H9 (cell line): ENCODE results near the gene FEZ2. TPM values are rescaled to one million over a fixed set of nuclear protein-coding genes. Genes with fewer than 3 reads are reported as not detected.

ENCODE experiments used
- DNase-seq: peaks from one replicate; pipeline ENCODE4 v3.0.0-alpha.2; 2017
- H2AFZ ChIP-seq: one replicate; pipeline ENCODE4 v1.6.1; 2013; ENCODE audit warnings: mild to moderate bottlenecking, low read length, control low read depth, moderate library complexity
- H2AK5ac ChIP-seq: 2 replicates; pipeline ENCODE4 v1.6.1; 2013; ENCODE audit warnings: low read length, control low read depth, mixed read lengths; ENCODE audit not compliant: insufficient read length
- H2BK120ac ChIP-seq: one replicate; pipeline ENCODE4 v1.6.1; 2013; ENCODE audit warnings: low read depth, mild to moderate bottlenecking, low read length, control low read depth, inconsistent platforms; ENCODE audit not compliant: poor library complexity, severe bottlenecking
- H2BK12ac ChIP-seq: 2 replicates; pipeline ENCODE4 v1.6.1; 2013; ENCODE audit warnings: low read length, control low read depth, mixed read lengths, low read depth; ENCODE audit not compliant: insufficient read length
- H2BK15ac ChIP-seq: 2 replicates; pipeline ENCODE4 v1.6.1; 2013; ENCODE audit warnings: low read depth, low read length, control low read depth
- H2BK20ac ChIP-seq: one replicate; pipeline ENCODE4 v1.6.1; 2013; ENCODE audit warnings: low read depth, mild to moderate bottlenecking, low read length, control low read depth, inconsistent platforms; ENCODE audit not compliant: poor library complexity, severe bottlenecking
- H2BK5ac ChIP-seq: 2 replicates; pipeline ENCODE4 v1.6.1; 2013; ENCODE audit warnings: low read length, control low read depth, mixed read lengths; ENCODE audit not compliant: insufficient read length
- H3K14ac ChIP-seq: 2 replicates; pipeline ENCODE4 v1.6.1; 2013; ENCODE audit warnings: low read length, control low read depth; ENCODE audit not compliant: insufficient read depth
- H3K18ac ChIP-seq: 2 replicates; pipeline ENCODE4 v1.6.1; 2013; ENCODE audit warnings: low read depth, mild to moderate bottlenecking, mixed read lengths, low read length, control low read depth; ENCODE audit not compliant: insufficient read length
- H3K23ac ChIP-seq: 2 replicates; pipeline ENCODE4 v1.6.1; 2013; ENCODE audit warnings: low read length, control low read depth, mixed read lengths, low read depth; ENCODE audit not compliant: insufficient read length
- H3K23me2 ChIP-seq: 2 replicates; pipeline ENCODE4 v1.6.1; 2013; ENCODE audit warnings: low read depth, mild to moderate bottlenecking, mixed read lengths, low read length, control low read depth; ENCODE audit not compliant: insufficient read length, poor library complexity, severe bottlenecking
- H3K27ac ChIP-seq: 2 replicates; pipeline ENCODE4 v1.5.1; 2013; ENCODE audit warnings: low read length, control low read depth, mixed read lengths, low read depth; ENCODE audit not compliant: insufficient read length
- H3K27me3 ChIP-seq: 2 replicates; pipeline ENCODE4 v1.6.1; 2013; ENCODE audit warnings: low read length, control low read depth, inconsistent platforms; ENCODE audit not compliant: insufficient read depth
- H3K4ac ChIP-seq: 2 replicates; pipeline ENCODE4 v1.6.1; 2013; ENCODE audit warnings: low read depth, mild to moderate bottlenecking, control low read depth, inconsistent platforms, low read length, moderate library complexity
- H3K4me1 ChIP-seq: 2 replicates; pipeline ENCODE4 v1.6.1; 2013; ENCODE audit warnings: low read length, control low read depth, inconsistent platforms; ENCODE audit not compliant: insufficient read depth
- H3K4me2 ChIP-seq: 2 replicates; pipeline ENCODE4 v1.6.1; 2013; ENCODE audit warnings: low read length, control low read depth, mixed read lengths; ENCODE audit not compliant: insufficient read length, insufficient read depth
- H3K56ac ChIP-seq: 2 replicates; pipeline ENCODE4 v1.6.1; 2013; ENCODE audit warnings: low read depth, mild to moderate bottlenecking, mixed read lengths, low read length, control low read depth; ENCODE audit not compliant: insufficient read length
- H3K79me1 ChIP-seq: 2 replicates; pipeline ENCODE4 v1.6.1; 2013; ENCODE audit warnings: low read depth, mild to moderate bottlenecking, moderate library complexity, low read length, control low read depth, inconsistent platforms; ENCODE audit not compliant: insufficient read depth, poor library complexity, severe bottlenecking
- H3K79me2 ChIP-seq: 2 replicates; pipeline ENCODE4 v1.6.1; 2013; ENCODE audit warnings: low read length, control low read depth, inconsistent platforms; ENCODE audit not compliant: insufficient read depth
- H3K9ac ChIP-seq: 2 replicates; pipeline ENCODE4 v1.6.1; 2013; ENCODE audit warnings: low read length, control low read depth, mixed read lengths; ENCODE audit not compliant: insufficient read length; ENCODE audit errors: extremely low read depth
- H3K9me3 ChIP-seq: one replicate; pipeline ENCODE4 v1.6.1; 2013; ENCODE audit warnings: low read depth, low read length, inconsistent platforms; ENCODE audit not compliant: control insufficient read depth
- H3T11ph ChIP-seq: one replicate; pipeline ENCODE4 v1.6.1; 2013; ENCODE audit warnings: mild to moderate bottlenecking, low read length, control low read depth, inconsistent platforms
- H4K20me1 ChIP-seq: one replicate; pipeline ENCODE4 v1.6.1; 2013; ENCODE audit not compliant: control insufficient read depth, insufficient read length, insufficient read depth
- H4K5ac ChIP-seq: 2 replicates; pipeline ENCODE4 v1.6.1; 2013; ENCODE audit warnings: low read depth, mild to moderate bottlenecking, mixed read lengths, low read length, control low read depth; ENCODE audit not compliant: insufficient read length
- H4K8ac ChIP-seq: replicated peaks from 2 replicates; pipeline ENCODE4 v1.6.1; 2013; ENCODE audit warnings: low read length, control low read depth, mixed read lengths, low read depth; ENCODE audit not compliant: insufficient read length
- H4K91ac ChIP-seq: 2 replicates; pipeline ENCODE4 v1.6.1; 2013; ENCODE audit warnings: low read depth, mild to moderate bottlenecking, moderate library complexity, mixed read lengths, low read length, control low read depth; ENCODE audit not compliant: insufficient read length
- H3K27ac Mint-ChIP-seq, 3 experiments: 2 replicates in 2 of 3; 3 replicates in 1 of 3; pipeline ENCODE4 v1.8.0; 2020 to 2021; ENCODE audit warnings: mixed read lengths in 3 of 3, mild to moderate bottlenecking in 1 of 3, moderate library complexity in 1 of 3
- H3K27me3 Mint-ChIP-seq: 2 replicates; pipeline ENCODE4 v1.8.0; 2021; ENCODE audit warnings: low read depth, mild to moderate bottlenecking, moderate library complexity, mixed read lengths
- H3K36me3 Mint-ChIP-seq, 3 experiments: 2 replicates in 2 of 3; 3 replicates in 1 of 3; pipeline ENCODE4 v1.8.0; 2020 to 2021; ENCODE audit warnings: low read depth in 3 of 3, mixed read lengths in 3 of 3; ENCODE audit not compliant: insufficient read depth in 1 of 3
- H3K4me1 Mint-ChIP-seq, 2 experiments: 2 replicates each; pipeline ENCODE4 v1.8.0; 2020; ENCODE audit warnings: mixed read lengths in 2 of 2
- H3K4me3 Mint-ChIP-seq, 2 experiments: 2 replicates in 1 of 2; 3 replicates in 1 of 2; pipeline ENCODE4 v1.8.0; 2020 to 2021; ENCODE audit warnings: mild to moderate bottlenecking in 2 of 2, mixed read lengths in 2 of 2, moderate library complexity in 1 of 2
- H3K9me3 Mint-ChIP-seq, 2 experiments: 2 replicates in 1 of 2; 3 replicates in 1 of 2; pipeline ENCODE4 v1.8.0; 2020; ENCODE audit warnings: mild to moderate bottlenecking in 2 of 2, mixed read lengths in 2 of 2, moderate library complexity in 1 of 2
- WGBS: extraction: QIAGEN DNeasy Blood & Tissue Kit; methylation state at CpG from one replicate; pipeline ENCODE4 v1.1.7; 2013; ENCODE audit warnings: missing lambda C conversion rate, low lambda C conversion rate, mixed read lengths; ENCODE audit not compliant: insufficient read length; ENCODE audit errors: extremely low coverage; 5-methylcytosine and 5-hydroxymethylcytosine counted together
- total RNA-seq: library from RNA; stranded (reverse); gene quantifications from 2 replicates; pipeline ENCODE4 v1.2.1, GENCODE V29; 2021
- TF ChIP-seq, protein P1 (sequence below): fragments of 200-600 bp; sonication (generic); conservative IDR thresholded peaks from 3 replicates; pipeline ENCODE4 v1.8.0; 2021; ENCODE audit warnings: antibody characterized with exemption, mild to moderate bottlenecking

FEZ2 gene
- total RNA-seq, 1 experiment from 2014 or later, result 27.7 TPM

DNA sequence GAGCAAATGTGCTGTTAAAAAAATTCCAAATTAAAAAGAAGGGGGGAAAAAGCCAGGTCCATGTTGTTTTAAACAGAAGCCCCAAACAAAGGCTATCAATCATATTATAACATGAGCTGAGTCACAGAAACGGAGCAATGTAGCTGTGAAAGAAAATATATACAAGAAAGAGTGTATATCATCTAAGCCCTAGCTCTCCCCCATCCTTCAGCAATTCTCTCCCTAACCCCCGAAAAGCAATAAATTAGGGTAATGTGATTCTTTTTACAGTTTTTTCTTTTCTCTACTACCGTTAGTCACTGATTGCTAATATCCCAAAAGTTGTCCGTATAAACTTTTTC, 25.3 kb downstream of the FEZ2 start:
- Mint-ChIP-seq H3K36me3 (peaks cover 2 to 20% (median 16%) of the 10 kb centered on the region in 3 experiments; a peak in 6 of 7 replicates), H3K27ac (peak overlapping the region in 2 of 3 experiments; percentile 45 to 55; a peak in 3 of 7 replicates), H3K4me3 (no peak overlapping the region), H3K27me3 (no peaks in the 10 kb centered on the region), H3K4me1 (peaks cover 14 to 19% of the 10 kb centered on the region in 2 experiments), H3K9me3 (no peaks in the 10 kb centered on the region)
- Histone ChIP-seq H3K23me2 (no peaks in the 10 kb centered on the region), H3K9me3 (no peaks in the 10 kb centered on the region), H4K91ac (no peak overlapping the region), H3K18ac (no peak overlapping the region), H3K4me1 (peaks cover 2% of the 10 kb centered on the region; the same call in 1 of the 2 replicates), H2BK20ac (no peak overlapping the region), H3K9ac (no peak overlapping the region), H2BK15ac (no peak overlapping the region), H3K27ac (no peak overlapping the region), H3K4me2 (no peak overlapping the region), H3K27me3 (no peaks in the 10 kb centered on the region), H4K5ac (no peak overlapping the region), H3K79me2 (no peaks in the 10 kb centered on the region), H2BK5ac (no peak overlapping the region), H2BK12ac (no peak overlapping the region), H3K79me1 (no peaks in the 10 kb centered on the region), H2AFZ (no peak overlapping the region), H3K23ac (no peak overlapping the region), H3K4ac (no peak overlapping the region), H4K8ac (no peak overlapping the region), H4K20me1 (no peaks in the 10 kb centered on the region), H2AK5ac (no peak overlapping the region), H3K14ac (no peak overlapping the region), H3T11ph (no peak overlapping the region), H3K56ac (no peak overlapping the region), H2BK120ac (no peak overlapping the region)
- WGBS, result no CpG with 5 or more reads among the region's 4 CpGs
- TF ChIP-seq, protein P1, sequence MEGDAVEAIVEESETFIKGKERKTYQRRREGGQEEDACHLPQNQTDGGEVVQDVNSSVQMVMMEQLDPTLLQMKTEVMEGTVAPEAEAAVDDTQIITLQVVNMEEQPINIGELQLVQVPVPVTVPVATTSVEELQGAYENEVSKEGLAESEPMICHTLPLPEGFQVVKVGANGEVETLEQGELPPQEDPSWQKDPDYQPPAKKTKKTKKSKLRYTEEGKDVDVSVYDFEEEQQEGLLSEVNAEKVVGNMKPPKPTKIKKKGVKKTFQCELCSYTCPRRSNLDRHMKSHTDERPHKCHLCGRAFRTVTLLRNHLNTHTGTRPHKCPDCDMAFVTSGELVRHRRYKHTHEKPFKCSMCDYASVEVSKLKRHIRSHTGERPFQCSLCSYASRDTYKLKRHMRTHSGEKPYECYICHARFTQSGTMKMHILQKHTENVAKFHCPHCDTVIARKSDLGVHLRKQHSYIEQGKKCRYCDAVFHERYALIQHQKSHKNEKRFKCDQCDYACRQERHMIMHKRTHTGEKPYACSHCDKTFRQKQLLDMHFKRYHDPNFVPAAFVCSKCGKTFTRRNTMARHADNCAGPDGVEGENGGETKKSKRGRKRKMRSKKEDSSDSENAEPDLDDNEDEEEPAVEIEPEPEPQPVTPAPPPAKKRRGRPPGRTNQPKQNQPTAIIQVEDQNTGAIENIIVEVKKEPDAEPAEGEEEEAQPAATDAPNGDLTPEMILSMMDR, result no peak
- no peak for DNase-seq
